Measurements from ENCODE around the gene ZNF774.
"Not testable (repeated sequence)": the region's sequence is repeated elsewhere in the genome, so short reads cannot be mapped to it uniquely, and the experiment has no call there.

ZNF774 gene

DNA sequence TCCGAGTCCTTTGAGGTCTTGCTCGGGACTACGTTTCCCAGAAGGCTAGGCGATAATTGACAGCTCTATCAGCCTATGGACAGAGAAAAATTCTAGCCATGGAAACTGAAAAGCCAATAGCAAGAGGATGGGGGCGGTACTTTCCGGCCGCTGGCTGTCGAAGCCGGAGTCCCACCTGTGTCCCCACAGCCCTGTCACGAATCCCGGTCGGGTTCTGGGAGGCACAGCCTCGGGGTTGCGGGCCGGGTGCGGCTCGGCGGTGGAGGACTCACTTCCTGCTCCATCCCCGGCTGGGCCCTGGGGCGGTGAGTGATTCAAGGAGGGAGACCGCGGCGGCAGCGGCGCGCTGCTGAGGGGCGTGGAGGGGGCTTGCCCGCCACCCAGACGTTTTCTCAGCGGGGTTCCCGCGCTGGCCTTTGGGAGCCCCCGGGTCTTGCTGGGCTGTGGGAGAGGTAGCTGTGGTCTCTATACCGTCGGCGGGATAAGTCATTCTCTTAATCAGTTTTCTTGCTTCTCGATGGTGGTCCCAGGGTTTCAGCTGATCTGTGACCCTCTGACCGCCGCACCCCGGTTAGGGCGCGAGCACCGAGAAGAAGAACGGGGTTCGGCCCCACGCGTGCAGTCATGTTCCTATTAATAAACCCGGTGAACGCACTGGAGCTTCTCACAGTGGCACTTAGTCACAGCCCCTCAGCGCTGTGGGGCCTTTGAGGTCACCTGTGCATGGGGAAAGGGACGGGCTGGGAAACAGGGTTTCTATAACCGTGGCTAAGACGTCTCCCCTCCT is at the start of gene ZNF774:
ZNF774 (plus strand) TSS at position 178 of the 787 bp plus-strand sequence. CDS start 2,377 bp downstream, outside the sequence.
- DNase-seq: peak; percentile 81

DNA sequence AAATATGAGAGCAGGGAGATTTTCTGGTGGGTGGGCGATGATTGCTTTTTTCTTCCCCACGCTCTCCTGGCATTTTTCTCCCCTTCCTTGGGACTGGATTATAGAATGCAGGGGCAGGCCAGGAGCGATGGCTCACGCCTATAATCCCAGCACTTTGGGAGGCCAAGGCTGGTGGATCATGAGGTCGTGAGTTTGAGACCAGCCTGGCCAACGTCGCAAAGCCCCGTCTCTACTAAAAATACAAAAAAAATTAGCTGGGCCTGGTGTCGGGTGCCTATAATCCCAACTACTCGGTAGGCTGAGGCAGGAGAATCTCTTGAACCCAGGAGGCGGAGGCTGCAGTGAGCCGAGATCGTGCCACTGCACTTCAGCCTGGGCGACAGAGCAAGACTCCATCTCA is 46.7 kb upstream of the ZNF774 start:
- DNase-seq: not testable (repeated sequence)

DNA sequence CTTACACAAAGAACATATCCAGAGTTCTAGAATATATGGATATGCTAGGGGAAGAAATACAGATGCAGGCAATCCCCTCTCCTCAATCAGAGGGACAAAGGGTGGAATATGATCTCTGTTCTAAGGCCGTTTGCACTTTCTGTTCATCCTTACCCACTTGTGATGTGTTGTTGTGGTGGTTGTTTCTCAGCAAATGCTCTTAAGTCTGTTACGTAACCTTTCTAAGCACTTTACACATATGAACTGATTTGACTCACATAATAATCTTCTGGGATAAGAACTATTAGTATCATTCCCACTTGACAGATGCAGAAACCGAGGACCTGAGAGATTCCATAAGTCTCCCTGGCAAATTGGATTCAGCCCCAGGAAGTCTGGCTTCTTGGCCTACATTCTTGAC is 46.2 kb upstream of the ZNF774 start:
- no peak for DNase-seq

DNA sequence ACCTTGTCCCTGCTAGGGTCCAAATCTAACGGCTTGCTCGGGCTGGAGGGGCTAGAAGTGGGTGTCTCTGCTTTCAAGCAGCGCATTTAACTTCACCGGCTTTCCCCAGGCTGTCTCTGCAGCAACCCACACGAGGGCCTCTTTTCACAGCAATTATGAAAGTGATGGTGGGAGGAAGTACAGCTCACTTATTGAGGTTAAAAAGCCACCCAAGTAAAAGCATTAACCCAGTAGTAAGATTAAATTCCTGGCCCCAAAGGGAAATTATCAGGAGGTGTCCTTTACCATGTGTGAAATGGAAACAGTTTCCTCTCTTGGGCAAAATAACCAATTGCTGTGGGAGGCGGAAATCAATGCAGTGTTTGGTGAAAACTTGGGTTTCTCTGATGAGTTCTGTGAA is 45.5 kb upstream of the ZNF774 start:
- DNase-seq: no peak

DNA sequence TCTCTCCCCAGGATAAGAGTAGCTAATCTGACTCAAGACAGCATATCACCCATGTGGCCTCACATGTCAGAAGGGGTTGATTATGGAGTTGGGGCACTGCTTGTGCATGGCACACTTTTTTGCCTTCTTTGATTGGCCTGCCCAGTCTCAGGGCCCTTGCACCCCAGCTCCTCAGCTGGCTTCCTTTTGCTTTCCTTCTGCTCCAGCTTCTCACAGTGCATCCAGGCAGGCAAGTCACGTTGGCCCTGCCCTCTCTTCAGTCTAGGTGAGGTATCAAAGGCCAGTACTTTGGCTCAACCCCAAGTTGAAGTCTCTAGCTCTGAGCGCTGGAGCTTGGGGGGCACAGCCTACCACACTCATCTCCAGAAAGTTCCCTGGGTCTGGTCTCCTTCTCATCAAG is 44.4 kb upstream of the ZNF774 start:
- DNase-seq: no peak

DNA sequence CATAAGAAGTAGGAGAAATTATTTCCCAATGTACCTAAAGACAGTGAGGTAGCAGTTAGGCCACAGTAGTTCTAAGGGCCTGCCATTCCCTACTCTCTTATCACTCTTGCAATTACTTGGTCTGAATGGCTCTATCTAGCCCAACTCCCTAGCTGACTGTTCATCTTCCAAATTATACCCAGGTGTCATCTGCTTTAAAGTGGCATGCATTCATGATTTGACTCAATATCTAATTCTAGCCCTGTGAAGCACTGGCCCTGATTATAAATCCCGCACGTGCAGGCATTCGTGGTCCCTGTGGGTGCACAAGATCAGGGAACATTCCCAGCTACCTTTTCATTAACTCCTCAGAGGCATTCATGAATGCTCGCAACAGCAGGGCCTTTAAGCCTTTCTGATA is 43.1 kb upstream of the ZNF774 start:
- DNase-seq: no peak

DNA sequence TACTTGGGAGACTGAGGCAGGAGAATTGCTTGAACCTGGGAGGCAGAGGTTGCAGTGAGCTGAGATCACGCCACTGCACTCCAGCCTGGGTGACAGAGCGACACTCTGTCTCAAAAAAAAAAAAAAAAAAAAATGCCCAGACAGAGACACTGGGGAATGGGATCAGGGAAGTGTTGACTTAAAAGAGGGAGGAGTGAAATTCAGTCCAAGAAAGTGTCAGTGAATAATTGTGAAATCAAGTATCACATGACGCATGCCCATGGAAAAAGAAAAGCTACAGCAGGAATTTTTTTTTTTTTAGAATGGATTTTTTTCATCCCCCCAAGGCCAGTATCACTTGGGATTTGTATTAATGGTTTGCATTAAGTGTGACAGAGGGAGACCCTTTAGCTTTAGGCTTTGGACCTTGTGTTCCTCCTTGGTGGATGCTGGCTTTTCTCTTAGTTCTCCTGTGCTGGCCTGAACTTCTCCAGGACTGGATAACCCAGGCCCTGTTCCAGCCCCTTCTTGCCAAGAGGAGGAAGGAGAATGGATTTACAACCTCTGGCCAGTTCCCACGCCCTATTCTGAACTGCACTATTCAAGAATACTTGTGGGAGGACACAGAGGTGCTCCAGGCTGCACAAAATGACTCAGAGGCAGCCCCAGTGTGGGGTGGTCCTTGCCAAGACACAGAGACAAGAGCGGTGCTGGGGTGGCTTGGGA is 36.7 kb upstream of the ZNF774 start:
- no peak for DNase-seq

DNA sequence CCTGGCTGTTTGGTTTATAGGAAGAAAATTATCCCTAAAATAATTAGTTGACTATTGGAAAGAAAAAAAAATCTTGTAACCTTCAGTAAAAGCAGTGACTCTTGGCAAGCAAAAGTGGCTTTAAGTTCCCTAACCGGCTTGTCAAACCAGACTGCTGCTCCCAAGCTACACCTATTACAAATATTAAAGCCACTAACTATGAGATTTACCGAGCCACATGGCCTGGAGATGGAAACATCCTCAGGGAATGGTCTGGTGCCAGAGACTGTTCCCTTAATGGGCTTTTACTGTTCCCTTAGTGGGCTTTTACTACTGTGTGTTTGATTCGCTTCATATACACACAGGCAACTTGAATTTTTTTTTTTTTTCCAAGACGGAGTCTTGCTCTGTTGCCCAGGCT is 35.9 kb upstream of the ZNF774 start:
- DNase-seq: no peak

DNA sequence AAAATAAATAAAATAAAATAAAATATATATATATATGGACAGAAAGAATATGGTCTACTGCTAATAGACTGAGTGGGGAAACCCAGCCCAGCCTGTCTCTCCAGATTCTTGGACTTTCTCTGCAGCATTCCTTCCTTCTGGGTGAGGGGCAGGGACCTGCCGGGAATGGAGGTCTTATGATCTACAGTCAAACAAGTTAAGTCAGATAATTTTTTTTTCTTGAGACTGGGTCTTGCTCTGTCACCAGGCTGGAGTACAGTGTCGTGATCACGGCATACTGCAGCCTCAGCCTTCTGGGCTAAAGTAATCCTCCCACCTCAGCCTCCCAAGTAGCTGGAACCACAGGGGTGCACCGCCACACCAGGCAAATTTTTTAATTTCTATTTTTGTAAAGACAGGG is 33.5 kb upstream of the ZNF774 start:
- DNase-seq: no peak

DNA sequence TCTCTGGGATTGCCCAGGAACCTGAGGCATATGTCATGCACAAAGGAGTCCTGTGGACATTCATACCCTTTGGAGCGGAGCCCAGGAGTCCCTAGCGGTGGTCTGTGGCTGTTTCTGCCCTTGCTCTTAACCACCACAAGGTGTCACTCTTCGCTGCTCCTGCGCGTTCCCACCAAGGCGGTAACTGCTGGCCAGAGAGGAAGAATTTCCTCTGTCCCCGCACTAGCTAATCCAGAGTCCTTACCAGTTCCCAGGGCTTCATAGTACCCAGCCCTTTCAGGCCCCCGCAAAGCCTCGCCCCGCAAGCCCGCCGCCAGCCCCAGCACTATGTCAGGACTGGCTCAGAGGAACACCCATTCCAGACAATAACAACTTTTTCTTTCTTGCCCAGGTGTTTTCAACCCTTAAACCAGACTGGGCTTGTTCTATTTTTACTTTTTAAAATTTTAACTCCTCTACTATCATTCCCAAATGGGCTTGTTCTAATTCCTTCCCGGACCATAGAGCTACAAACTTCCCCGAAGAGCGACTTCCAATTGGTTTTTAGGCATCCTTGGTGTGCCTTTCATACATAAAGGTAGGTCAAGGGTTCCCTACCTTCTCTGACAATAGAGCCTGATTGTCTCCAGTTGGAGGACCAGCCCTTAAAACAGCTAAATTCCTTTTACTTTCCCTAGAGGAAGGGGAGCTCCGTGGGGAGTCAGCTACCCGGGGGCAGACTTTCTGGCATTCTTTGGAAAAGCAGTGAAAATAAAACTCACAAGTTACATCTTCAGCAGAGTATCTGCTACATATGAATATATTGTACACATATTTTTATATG is 31.8 kb upstream of the ZNF774 start:
- peak; percentile 56 for DNase-seq

DNA sequence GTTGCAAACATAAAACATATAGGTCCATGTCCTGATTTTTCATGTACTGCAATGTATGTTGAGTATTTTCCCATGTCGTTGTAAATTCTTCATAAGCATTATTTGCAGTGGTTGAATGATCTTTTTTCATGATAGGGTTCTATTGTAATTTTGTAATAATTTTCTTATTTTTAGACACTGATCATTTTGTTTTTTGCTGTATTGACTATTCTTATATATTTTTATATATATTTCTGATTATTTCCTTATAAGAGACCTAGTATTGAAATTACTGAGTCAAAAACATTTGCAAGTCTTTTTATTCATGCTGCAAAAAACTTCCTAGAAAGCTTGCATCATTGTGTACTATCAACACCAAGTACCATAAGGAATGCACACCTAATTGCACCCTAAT is 31.2 kb upstream of the ZNF774 start:
- no peak for DNase-seq

DNA sequence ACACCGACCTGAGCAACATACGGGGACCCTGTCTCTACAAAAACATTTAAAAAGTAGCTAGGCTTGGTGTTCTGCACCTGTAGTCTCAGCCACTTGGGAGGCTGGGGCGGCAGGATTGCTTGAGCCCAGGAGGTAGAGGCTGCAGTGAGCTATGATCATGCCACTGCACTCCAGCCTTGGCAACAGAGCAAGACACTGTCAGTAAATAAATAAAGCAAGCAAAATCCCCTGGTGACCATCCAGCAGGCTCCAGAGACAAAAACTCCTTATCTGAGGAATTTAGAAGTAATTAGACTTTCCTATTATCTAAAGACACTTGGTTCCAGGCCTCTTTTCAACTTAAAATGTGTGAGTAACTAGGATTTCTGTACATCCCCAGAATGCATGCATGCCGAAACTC is 29.5 kb upstream of the ZNF774 start:
- DNase-seq: no peak

DNA sequence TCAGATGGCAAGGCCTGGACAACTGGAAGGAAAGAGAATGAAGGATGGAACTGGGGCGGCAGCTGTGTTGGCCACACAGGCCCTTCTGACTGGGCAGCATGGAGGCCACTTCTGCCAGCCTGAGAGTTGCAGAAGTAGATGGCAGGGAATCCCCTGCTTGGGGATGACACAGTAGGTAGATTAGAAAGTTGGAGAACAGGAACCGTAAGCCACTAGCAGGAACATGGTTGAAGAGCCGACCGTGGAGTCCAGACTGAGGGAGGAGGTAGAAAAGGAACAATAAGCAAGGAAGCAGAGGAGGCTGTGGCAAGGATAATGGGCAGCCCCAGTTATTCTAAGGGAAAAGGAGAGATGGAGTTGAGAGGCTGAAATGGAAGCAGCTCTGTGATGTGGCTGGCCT is 26.4 kb upstream of the ZNF774 start:
- no peak for DNase-seq

DNA sequence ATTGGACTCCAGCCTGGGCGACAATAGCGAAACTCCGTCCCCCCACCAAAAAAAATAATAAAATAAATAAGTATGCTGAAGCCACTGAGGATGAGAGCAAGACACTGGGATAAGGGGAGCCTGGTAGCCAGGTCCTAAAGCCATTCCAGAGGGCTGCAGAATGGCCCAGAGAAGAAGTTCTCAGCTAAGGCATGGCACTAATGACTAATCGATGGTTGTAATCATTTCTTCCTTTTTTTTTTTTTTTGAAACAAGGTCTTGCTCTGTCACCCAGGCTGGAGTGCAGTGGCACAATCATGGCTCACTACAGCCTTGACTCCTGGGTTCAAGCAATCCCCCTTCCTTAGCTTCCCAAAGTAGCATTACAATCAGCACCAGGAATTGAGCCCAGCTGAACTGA is 25.6 kb upstream of the ZNF774 start:
- DNase-seq: no peak

DNA sequence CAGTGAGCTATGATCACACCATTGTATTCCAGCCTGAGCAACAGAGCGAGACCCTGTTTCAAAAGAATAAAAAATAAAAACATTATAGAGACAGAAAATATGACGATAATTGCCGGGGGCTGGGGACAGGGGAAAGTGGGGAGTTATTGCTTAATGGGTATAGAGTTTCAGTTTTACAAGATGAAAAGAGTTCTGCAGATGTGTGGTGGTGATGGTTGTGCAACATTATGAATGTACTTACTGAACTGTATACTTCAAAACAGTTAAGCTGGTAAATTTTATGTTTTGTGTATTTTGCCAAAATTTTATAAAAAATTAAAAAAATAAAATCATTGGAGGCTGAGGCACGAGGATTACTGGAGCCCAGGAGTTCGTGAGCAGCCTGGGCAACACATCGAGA is 24.8 kb upstream of the ZNF774 start:
- no peak for DNase-seq

DNA sequence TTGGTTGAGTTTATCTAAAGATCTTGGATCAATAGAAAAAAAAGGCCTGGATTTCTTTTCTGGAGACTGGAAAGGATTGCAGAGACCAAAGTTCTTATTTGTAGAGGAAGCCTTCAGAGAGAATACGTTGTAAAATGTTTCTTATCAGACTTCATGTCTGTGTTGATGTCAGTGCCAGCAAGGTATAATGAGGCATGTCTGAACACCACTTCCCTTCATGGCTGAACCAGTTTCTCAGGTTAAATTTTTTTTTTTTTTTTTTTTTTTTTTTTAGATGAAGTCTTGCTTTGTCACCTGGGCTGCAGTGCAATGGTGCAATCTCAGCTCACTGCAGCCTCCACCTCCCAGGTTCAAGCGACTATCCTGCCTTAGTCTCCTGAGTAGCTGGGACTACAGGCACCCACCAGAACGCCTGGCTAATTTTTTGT is 17.8 kb upstream of the ZNF774 start:
- DNase-seq: no peak

DNA sequence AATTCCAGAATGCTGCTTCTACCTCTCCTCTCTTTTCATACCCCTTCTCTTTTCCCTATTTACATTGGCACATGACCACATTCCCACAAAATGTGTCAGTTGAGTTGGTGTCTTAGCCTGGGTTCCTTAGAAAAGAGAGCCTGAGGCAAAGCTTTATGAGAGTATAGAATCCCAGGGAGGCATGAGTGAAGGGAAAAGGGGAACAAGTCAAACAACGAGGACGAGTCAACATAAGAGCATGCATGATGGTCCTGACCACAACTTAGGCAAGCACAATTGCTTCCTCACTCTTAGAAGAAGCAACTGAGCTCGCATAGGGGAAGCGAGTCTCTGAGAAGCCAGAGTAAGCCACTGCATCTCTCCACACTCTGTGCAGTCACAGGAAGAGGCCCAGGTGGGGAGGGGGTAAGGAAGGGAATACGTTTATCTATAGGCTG is 15.4 kb upstream of the ZNF774 start:
- DNase-seq: no peak

DNA sequence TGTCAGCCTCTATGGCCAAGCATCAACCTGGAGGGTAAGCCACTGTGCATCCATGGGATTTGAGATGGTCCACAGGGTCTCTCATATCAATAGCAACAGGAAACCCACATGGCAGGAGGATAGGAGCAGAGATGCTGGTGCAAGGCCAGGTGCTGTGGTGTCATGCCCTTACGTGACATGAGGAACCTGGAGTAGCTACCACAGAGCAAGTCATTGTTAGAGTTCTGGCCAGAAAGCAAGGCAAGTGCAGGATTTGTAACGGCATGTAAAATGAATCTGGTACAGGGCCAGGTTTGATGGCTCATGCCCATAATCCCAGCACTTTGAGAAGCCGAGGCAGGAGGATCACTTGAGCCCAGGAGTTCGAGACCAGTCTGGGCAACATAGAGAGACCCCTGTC is 14.8 kb upstream of the ZNF774 start:
- DNase-seq: no peak

DNA sequence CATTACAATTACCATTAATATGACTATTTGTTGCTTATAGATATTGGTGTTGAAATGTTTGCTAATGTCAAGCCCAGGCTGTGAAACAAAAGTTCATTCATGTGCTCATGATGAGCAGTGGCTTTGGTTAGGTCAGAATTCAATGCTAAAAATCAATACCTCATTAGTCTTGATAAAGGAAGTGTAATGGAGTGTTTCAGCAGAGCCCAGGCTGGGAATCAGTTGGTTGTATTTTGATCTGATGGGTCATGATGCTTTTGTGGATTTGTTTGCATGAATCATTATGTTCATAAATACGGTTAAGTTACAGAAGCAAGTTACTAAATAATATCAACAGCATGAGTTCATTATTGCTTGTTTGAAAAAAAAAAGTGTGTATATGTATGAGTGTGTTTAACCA is 13.6 kb upstream of the ZNF774 start:
- DNase-seq: no peak

DNA sequence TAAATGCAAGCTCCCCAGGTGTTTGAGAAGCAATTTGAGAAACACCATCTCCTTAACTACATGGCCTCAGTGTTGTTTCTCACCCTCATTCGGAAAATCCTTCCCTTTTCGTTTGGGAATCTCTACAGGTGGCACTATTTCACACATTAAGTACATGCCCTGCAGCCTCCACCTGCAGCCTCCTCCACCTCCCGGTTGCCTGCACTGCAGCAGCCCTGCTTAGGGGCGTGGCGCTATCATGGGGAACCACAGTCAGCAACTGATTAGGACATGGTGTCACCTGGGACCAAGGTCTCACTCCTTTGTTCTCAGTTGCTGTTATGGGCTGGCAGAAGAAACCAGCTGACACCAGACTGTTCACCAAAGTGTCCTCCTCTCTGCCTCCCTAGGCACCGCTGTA is 11.7 kb upstream of the ZNF774 start:
- no peak for DNase-seq

DNA sequence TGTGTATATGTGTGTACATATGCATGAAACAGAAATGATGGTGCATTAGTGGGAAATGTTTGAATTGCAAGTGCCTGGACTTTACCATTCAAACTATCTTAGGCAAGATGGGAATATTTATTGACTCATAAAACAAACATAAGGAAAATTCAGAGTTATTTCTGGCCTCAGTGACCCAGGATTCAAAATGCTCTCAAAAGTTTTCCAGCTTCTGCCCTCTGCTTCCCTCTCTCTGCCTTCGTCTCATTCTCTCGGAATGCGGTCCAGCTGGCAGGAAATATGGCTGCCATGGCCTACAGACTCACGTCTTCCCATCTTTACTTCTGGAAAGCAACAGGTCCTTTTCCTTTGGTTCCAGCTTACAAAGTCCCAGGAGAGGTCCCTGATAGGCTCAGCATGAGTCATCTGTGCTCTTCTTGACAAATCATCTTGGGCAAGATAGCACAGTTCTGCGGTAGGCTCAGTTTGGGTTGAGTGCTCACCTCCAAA is 8.7 kb upstream of the ZNF774 start:
- no peak for DNase-seq

DNA sequence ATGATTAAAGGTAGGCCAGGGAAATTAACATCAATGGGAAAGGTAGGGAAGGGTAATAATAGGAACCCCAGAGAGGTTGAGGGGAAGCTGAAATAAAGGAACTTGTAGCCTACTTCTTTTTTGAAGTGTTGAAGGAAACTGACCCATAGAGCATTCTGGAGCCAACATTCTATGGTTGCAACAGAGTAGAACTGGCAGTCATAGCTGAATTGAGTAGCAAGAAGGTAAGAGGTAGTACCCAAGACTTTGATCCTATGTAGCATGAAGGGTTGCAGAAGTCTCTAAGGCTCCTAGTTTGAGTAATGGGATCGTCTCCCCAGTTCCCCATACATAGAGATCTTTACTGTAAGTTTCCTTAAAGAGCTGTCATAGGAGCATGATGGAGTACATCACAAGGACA is 7.4 kb upstream of the ZNF774 start:
- no peak for DNase-seq

DNA sequence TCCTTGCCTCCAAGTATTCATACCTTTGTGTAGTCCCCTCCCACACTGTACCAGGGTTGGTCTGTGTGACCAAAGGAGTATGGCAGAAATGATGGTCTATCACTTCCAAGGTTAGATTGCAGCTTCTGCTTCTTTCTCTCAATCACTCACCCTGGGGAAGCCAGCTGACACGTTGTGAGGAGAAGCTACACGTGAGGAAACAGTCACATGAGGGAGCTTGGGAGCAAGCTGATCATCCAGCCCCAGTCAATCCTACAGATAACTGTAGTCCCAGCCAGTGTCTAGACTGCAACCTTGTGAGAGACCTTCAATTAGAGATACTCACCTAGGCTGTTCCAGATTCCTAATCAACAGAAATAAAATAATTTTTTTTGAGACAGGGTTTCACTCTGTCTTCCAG is 6.2 kb upstream of the ZNF774 start:
- no peak for DNase-seq

Data from NCI-H2029 treated with DMSO at 0.1 percent for 48 hours (cell line).